OCI-LY1 (cell line): ENCODE data around the gene TK1.

Experiments
- H2AFZ ChIP-seq: fragments of 200-600 bp; sonication (generic), shearing (Covaris generic); 2 replicates; pipeline ENCODE4 v1.6.0; 2014; ENCODE audit warnings: antibody characterized with exemption, mild to moderate bottlenecking, low read length
- H3F3A ChIP-seq: fragments of 200-600 bp; sonication (generic), shearing (Covaris generic); 2 replicates; pipeline ENCODE4 v1.6.0; 2014; ENCODE audit warnings: mild to moderate bottlenecking, antibody characterized with exemption, low read length, moderate library complexity; ENCODE audit not compliant: insufficient read depth
- H3K27ac ChIP-seq: fragments of 200-600 bp; sonication (generic); 2 replicates; pipeline ENCODE4 v1.5.1; 2014; ENCODE audit warnings: low read length, mixed run types, mild to moderate bottlenecking, low read depth; ENCODE audit not compliant: poor library complexity, severe bottlenecking
- H3K27me3 ChIP-seq: fragments of 200-600 bp; sonication (generic); 2 replicates; pipeline ENCODE4 v1.6.0; 2014; ENCODE audit warnings: antibody characterized with exemption, mild to moderate bottlenecking, low read length, moderate library complexity; ENCODE audit not compliant: insufficient read depth
- H3K36me3 ChIP-seq: fragments of 200-600 bp; sonication (generic); 2 replicates; pipeline ENCODE4 v1.6.1; 2014; ENCODE audit warnings: mild to moderate bottlenecking, antibody characterized with exemption, low read length, moderate library complexity, mixed read lengths; ENCODE audit not compliant: insufficient read depth
- H3K4me1 ChIP-seq: fragments of 200-600 bp; sonication (generic); 2 replicates; pipeline ENCODE4 v1.5.1; 2014; ENCODE audit warnings: mild to moderate bottlenecking, low read length, moderate library complexity; ENCODE audit not compliant: insufficient read depth, severe bottlenecking
- H3K4me2 ChIP-seq: fragments of 200-600 bp; sonication (generic), shearing (Covaris generic); 2 replicates; pipeline ENCODE4 v1.6.1; 2014; ENCODE audit warnings: low read length
- H3K4me3 ChIP-seq: fragments of 200-600 bp; sonication (generic); 2 replicates; pipeline ENCODE4 v1.5.1; 2014; ENCODE audit warnings: low read length, low read depth, mild to moderate bottlenecking, mixed read lengths; ENCODE audit not compliant: poor library complexity, severe bottlenecking
- H3K79me2 ChIP-seq: fragments of 200-600 bp; shearing (Covaris generic); 2 replicates; pipeline ENCODE4 v1.6.1; 2016; ENCODE audit warnings: mixed run types, low read length, mixed read lengths; ENCODE audit not compliant: insufficient read depth
- H3K9ac ChIP-seq: fragments of 200-600 bp; sonication (generic), shearing (Covaris generic); 2 replicates; pipeline ENCODE4 v1.6.1; 2014; ENCODE audit warnings: mild to moderate bottlenecking, low read length, mixed read lengths
- H3K9me2 ChIP-seq: fragments of 200-600 bp; sonication (generic), shearing (Covaris generic); 2 replicates; pipeline ENCODE4 v1.6.1; 2014; ENCODE audit warnings: low read depth, mild to moderate bottlenecking, low read length, mixed read lengths
- H3K9me3 ChIP-seq: fragments of 200-600 bp; shearing (Covaris generic); 2 replicates; pipeline ENCODE4 v1.6.1; 2014; ENCODE audit warnings: low read length, mixed read lengths
- H4K20me1 ChIP-seq: fragments of 200-600 bp; sonication (generic), shearing (Covaris generic); 2 replicates; pipeline ENCODE4 v1.6.0; 2016; ENCODE audit warnings: mild to moderate bottlenecking, low read length; ENCODE audit not compliant: insufficient read depth
- EZH2 ChIP-seq: fragments of 200-600 bp; sonication (generic), shearing (Covaris generic); IDR thresholded peaks from 2 replicates; pipeline ENCODE4 v1.8.0; 2017; ENCODE audit warnings: borderline replicate concordance, mixed run types, mild to moderate bottlenecking, antibody characterized with exemption, low read length, moderate library complexity, mixed read lengths
- TF ChIP-seq, protein P1 (sequence below): fragments of 200-600 bp; sonication (generic), shearing (Covaris generic); IDR thresholded peaks from 2 replicates; pipeline ENCODE4 v1.5.1; 2017; ENCODE audit warnings: mild to moderate bottlenecking, antibody characterized with exemption, low read length, moderate library complexity, mixed read lengths

Gene TK1

GRCh38 chr17:78132084-78132676, 54.7 kb downstream of the TK1 start:
- TF ChIP-seq, protein P1, sequence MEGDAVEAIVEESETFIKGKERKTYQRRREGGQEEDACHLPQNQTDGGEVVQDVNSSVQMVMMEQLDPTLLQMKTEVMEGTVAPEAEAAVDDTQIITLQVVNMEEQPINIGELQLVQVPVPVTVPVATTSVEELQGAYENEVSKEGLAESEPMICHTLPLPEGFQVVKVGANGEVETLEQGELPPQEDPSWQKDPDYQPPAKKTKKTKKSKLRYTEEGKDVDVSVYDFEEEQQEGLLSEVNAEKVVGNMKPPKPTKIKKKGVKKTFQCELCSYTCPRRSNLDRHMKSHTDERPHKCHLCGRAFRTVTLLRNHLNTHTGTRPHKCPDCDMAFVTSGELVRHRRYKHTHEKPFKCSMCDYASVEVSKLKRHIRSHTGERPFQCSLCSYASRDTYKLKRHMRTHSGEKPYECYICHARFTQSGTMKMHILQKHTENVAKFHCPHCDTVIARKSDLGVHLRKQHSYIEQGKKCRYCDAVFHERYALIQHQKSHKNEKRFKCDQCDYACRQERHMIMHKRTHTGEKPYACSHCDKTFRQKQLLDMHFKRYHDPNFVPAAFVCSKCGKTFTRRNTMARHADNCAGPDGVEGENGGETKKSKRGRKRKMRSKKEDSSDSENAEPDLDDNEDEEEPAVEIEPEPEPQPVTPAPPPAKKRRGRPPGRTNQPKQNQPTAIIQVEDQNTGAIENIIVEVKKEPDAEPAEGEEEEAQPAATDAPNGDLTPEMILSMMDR = peak; percentile 8; the same call in 1 of the 2 replicates
- TF ChIP-seq EZH2 = no peak

GRCh38 chr17:78131172-78132083, 55.4 kb downstream of the TK1 start:
- peak overlapping the region; percentile 92 for H3K27ac ChIP-seq

More at GRCh38 chr17:78132084-78132676, 54.7 kb downstream of the TK1 start:
- no peaks in the 10 kb centered on the region for H3K27me3 ChIP-seq
- peaks cover 27% of the 10 kb centered on the region for H3K36me3 ChIP-seq
- peak overlapping the region; percentile 89 for H3K4me2 ChIP-seq
- no peaks in the 10 kb centered on the region for H3K9me3 ChIP-seq
- H3K9ac ChIP-seq = peak overlapping the region; percentile 92
- peak overlapping the region; percentile 72 for H3K4me3 ChIP-seq
- no peaks in the 10 kb centered on the region for H4K20me1 ChIP-seq
- no peaks in the 10 kb centered on the region for H3K9me2 ChIP-seq
- no peaks in the 10 kb centered on the region for H3K79me2 ChIP-seq
- H2AFZ ChIP-seq = no peak overlapping the region
- H3K27ac ChIP-seq = peak overlapping the region; percentile 92
- peaks cover 68% of the 10 kb centered on the region for H3K4me1 ChIP-seq
- H3F3A ChIP-seq = no peaks in the 10 kb centered on the region

DNA sequence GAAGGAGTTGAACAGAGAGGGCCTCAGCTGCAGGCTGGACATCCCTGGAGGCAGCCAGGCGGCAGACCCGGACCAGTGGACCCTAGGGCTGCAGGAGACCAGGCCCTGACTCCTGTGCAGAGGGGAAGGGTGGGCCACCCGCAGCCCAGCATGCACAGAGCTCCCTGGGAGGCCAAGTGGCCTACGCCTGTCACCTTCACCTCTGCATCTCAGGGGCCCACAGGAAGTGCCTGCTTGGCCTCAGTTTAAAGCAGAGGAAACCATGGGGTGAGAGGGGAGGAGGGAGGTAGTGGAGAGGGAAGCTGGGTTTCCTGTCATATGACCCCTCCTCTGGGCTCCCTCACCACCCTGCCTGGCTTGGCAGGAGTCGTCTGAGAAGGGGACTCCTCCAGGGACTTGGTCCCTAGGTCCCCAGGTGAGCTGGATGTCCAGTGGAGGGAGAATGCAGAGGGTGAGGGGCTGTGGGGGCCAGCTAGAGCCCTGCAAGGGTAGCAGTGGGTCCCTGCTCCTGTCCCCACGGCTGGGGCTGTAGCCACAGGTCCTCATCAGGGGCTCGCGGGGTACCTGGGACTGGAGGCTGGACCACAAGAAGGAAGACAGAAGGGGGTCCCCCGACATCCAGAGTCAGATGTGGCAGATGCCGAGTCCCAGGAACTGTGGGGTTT, 56.3 kb downstream of the TK1 start, which contains the start of gene TMC8:
TMC8 (plus strand) TSS at position 335 of the 665 bp plus-strand sequence. CDS start 818 bp downstream, outside the sequence.
- Histone ChIP-seq H3K4me3 (peak within 1 kb of the TSS; percentile 72), H3K36me3 (peaks cover 12% of the 10 kb centered on the region), H2AFZ (no peak within 1 kb of the TSS), H3K9me3 (no peaks in the 10 kb centered on the region), H4K20me1 (no peaks in the 10 kb centered on the region), H3K9me2 (no peaks in the 10 kb centered on the region), H3K9ac (peak within 1 kb of the TSS; percentile 92), H3K27ac (peak within 1 kb of the TSS; percentile 92), H3K79me2 (no peaks in the 10 kb centered on the region), H3K4me1 (peaks cover 77% of the 10 kb centered on the region), H3K27me3 (no peaks in the 10 kb centered on the region), H3K4me2 (peak within 1 kb of the TSS; percentile 89), H3F3A (no peaks in the 10 kb centered on the region)
- TF ChIP-seq, protein P1 = no peak
- no peak for TF ChIP-seq EZH2

More at GRCh38 chr17:78131172-78132083, 55.4 kb downstream of the TK1 start:
- H3K4me3 ChIP-seq = peak overlapping the region; percentile 72
- peak overlapping the region; percentile 89 for H3K4me2 ChIP-seq
- no peaks in the 10 kb centered on the region for H3K9me3 ChIP-seq
- no peaks in the 10 kb centered on the region for H3K27me3 ChIP-seq
- peak overlapping the region; percentile 92 for H3K9ac ChIP-seq
- no peaks in the 10 kb centered on the region for H4K20me1 ChIP-seq
- no peaks in the 10 kb centered on the region for H3K79me2 ChIP-seq
- H2AFZ ChIP-seq = no peak overlapping the region
- H3K9me2 ChIP-seq = no peaks in the 10 kb centered on the region
- TF ChIP-seq EZH2 = no peak
- TF ChIP-seq, protein P1 = no peak
- H3K36me3 ChIP-seq = peaks cover 20% of the 10 kb centered on the region
- H3K4me1 ChIP-seq = peaks cover 68% of the 10 kb centered on the region
- H3F3A ChIP-seq = no peaks in the 10 kb centered on the region
